Stimulated activated CD4-positive, alpha-beta T cell treated with anti-CD3 and anti-CD28 coated beads, Interleukin-2, amount 100 ng/mL, for 24 hours (primary cell): ENCODE data around the gene CAPN10.

Experiments used
- DNase-seq, 2 donors: peaks; one replicate each; pipeline ENCODE4 v3.0.0-alpha.2; 2020

The CAPN10 gene

DNA sequence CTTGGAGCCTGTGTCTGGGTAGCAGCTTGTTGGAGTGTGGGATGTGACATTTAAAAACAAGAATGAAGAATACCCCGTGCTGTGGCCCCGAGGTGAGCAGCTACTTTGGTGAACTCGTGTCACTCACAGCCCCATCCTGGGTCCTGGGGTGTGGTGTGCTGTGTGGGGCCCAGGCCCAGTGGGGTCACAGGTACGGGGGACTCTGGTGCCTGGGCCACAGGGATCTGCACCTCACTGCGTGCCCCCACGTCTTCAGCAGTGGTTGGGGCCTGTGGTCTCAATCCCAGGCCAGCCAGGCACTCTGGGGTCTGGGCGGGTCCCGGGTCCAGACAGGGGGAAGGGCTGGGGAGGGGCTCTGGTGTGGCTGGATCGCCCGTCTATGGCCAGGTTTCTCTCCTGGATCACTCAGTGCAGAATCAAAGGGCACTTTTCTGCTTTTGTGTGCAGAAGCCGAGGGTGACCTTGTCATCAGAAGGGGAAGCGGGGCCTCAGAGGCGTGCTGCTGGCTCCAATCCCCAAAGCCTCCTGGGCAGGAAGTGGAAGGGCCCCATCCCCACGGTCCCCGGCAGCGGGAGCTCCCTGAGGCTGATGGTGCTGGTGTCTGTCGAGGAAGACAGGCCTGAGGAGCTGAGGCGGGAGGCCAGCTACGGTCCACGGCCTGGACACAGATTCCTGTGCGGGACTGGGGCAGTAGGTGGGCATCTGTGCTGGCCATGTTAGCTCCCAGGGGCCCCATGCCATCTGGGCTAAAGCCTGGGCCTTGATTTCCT is 40.2 kb downstream of the CAPN10 start:
- DNase-seq, result peak in 1 of 2 donors; percentile 50

- no peak for DNase-seq
These were observed 41.4 kb downstream of the CAPN10 start for GRCh38 chr2:240627736-240628506.

GRCh38 chr2:240628507-240628807 is 41.9 kb downstream of the CAPN10 start:
- no peak for DNase-seq

GRCh38 chr2:240628808-240629618 is 42.5 kb downstream of the CAPN10 start:
- DNase-seq, result no peak

DNA sequence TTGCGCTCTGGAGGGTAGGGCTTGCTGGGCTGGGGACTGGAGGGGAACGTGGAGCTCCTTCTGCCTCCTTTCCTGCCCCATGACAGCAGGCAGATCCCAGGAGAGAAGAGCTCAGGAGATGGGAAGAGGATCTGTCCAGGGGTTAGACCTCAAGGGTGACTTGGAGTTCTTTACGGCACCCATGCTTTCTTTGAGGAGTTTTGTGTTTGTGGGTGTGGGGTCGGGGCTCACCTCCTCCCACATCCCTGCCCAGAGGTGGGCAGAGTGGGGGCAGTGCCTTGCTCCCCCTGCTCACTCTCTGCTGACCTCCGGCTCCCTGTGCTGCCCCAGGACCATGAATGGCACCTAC is 43.1 kb downstream of the CAPN10 start:
- DNase-seq, result no peak

GRCh38 chr2:240629968-240630770 is 43.6 kb downstream of the CAPN10 start:
- DNase-seq, result no peak

- DNase-seq, result no peak
These were observed 44.4 kb downstream of the CAPN10 start for GRCh38 chr2:240630771-240631547.

DNA sequence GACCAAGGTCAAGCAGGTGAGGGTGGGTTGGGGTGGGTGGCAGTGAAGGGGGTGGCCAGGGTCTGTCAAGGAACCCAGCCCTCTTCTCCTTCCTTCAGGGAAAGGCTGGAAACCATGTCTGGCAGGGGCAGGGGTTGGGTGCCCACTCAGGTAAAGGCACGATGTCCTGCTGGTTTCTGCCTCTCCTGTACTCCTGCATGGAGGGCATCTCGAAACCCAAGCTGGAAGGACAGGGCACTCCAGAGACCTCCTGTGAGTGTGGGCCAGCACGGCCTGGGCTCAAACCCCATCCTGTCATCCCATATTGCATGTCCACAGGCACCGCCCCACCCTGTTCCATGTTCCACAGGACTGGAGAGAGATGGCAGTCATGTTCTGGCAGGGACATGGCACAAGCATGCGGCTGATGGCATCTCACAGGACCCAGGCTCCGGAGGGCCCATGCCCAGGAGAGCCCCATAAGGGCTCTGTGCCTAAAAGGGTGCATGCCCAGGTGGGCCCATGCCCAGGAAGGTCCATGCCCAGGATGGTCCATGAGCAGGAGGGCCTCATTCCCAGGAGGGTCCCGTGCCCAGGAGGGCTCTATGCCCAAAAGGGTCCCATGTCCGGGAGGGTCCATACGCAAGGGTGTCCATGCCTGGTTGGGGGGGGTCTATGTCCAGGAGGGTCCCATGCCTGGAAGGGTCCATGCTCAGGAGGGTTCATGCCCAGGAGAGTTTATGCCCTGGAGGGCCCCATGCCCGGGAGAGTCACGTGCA is 45.2 kb downstream of the CAPN10 start:
- DNase-seq, result no peak

DNA sequence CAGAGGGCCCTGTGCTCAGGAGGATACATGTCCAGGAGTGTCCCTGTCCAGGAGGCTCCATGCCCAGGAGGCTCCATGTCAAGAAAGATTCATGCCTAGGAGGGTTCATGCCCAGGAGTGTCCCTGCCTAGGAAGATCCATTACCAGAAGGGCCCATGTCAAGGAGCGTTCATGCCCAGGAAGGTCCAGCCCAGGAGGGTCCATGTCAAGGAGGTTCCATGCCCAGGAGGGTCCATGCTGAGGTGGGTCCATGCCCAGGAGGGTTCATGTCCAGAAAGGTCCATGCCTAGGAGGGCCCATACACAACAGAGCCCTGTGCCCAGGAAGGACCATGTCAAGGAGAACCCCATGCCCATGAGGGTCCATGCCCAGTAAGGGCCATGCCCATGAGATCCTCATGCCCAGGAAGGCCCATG is 45.8 kb downstream of the CAPN10 start:
- DNase-seq, result no peak

- no peak for DNase-seq
These were observed 48.8 kb downstream of the CAPN10 start for GRCh38 chr2:240635121-240635997.

- no peak for DNase-seq
These were observed 49.5 kb downstream of the CAPN10 start for GRCh38 chr2:240635998-240636547.

DNA sequence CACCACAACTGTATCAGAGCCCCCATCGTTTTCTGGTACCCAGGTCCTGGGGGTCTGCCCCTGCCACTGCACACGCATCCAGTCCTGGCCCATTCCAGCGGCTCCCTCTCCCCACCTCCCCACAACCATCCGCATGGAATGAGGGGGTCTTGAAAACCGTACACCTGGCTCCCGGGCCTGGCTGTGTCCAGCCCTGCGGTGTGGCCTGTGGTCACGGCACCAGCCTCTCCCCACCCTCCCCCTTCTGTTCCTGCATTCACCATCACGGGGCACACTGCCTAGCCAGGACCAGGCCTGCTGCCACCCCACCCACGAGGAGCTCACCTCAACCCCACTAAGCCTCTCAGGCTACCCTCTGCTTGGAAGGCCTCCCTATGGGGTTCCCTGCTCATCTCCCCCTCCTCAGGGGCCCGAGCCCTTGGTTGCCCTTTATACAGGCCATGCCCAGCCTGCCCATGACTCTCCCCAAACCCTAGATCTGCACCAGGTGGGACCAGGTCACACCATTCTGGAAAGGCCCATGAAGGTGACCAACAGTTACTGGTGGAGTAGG is 50.1 kb downstream of the CAPN10 start:
- DNase-seq, result no peak

- DNase-seq, result no peak
These were observed 50.8 kb downstream of the CAPN10 start for GRCh38 chr2:240637116-240637900.

DNA sequence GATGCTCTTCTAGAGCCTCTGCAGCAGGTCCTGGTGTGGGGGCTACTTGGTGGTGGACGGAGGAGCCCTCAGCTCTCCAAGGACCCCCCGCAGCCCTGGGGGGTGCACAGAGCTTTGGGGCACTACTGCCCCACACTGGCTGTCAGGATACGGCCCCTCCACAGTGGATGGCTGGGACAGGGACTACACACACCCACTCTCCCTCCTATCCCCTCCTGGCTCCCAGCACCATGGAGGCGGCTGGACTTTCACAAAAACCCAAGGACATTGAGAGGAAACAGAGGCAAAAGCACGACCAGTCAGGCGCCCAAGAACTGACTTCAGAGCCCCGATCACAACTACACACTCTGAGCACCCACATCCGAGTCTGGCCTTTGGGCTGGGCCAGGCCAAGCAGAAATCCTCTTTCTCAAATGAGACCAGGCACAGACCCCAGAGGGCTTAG is 51.4 kb downstream of the CAPN10 start:
- DNase-seq, result no peak

DNA sequence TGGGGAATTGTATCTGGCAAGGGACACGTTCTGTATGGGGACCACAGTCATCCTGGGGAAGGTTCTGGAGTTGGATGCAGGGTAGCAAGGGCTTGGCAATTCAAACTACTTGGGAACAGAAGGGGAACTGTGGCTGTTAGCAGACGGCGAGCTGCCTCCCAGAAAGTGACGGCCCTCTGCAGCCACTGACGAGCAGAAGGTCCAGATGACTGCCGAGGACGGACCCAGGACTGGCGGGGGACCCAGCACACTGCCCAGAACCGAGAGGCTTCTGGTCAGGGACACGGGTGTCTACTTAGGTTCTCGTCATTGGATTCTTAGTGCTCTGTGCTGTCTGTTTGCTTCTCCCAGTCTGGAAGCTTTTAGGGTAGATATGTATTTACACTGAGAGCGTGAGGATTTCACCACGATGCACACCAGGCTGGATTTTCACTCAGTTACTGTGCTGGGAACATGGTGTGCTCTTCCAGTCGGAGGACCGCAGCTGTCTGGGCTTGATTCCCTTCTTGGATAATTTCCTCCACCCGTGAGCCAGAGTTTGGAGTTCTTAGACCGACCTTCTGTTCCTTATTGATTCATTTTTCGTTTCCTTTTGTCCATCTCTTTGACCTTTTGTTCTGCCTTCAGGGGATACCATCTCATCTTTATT is 52.1 kb downstream of the CAPN10 start:
- no peak for DNase-seq

- no peak for DNase-seq
These were observed 53.0 kb downstream of the CAPN10 start for GRCh38 chr2:240639566-240639965.

- DNase-seq, result peak; percentile 18 to 40
These were observed 54.4 kb downstream of the CAPN10 start for GRCh38 chr2:240640939-240641338.
